Caco-2 (cell line): ENCODE measurements around the gene PAWR. TPM values are rescaled to one million over a fixed set of nuclear protein-coding genes. Genes with fewer than 3 reads are reported as not detected.
"Not testable (repeated sequence)": the region's sequence is repeated elsewhere in the genome, so short reads cannot be mapped to it uniquely, and the experiment has no call there.

Experiments
- BruUV-seq: library from RNA; stranded (reverse); fragments of 400-500 nt; replicated peaks from 2 replicates; lab custom pipeline; 2021; lab: Mats Ljungman, UMichigan
- CTCF ChIA-PET: fragments of 300-600 bp; sonication (Branson Sonifier 250); formaldehyde crosslinking; loops from one replicate; lab custom pipeline; 2022; ENCODE audit warnings: antibody characterized with exemption; lab: Charles Lee
- POLR2A ChIA-PET: fragments of 300-600 bp; sonication (Branson Sonifier 250); formaldehyde crosslinking; loops from one replicate; lab custom pipeline; 2022; ENCODE audit warnings: antibody characterized with exemption; lab: Charles Lee
- DNase-seq, 2 experiments: peaks; one replicate each; pipeline versions ENCODE4 v3.0.0 to v3.0.0-alpha.2; 2020 to 2022
- H3K27me3 ChIP-seq: replicated peaks from 2 replicates; pipeline ENCODE4 v1.6.0; 2011; ENCODE audit warnings: low read length; ENCODE audit not compliant: control insufficient read depth, insufficient read depth
- H3K36me3 ChIP-seq: 2 replicates; pipeline ENCODE4 v1.5.1; 2011; ENCODE audit warnings: low read length; ENCODE audit not compliant: control insufficient read depth, insufficient read depth
- H3K4me1 ChIP-seq: fragments of 250-450 bp; sonication (Bioruptor Pico); 2 replicates; pipeline ENCODE4 v1.5.1; 2020; ENCODE audit warnings: mild to moderate bottlenecking
- H3K4me3 ChIP-seq: 2 replicates; pipeline ENCODE4 v1.5.1; 2011; ENCODE audit warnings: low read depth, mild to moderate bottlenecking, control low read depth, low read length
- H3K9me3 ChIP-seq: fragments of 250-450 bp; sonication (Bioruptor Pico); 2 replicates; pipeline ENCODE4 v1.5.1; 2020; ENCODE audit warnings: mild to moderate bottlenecking, moderate library complexity
- H3K27ac Mint-ChIP-seq: one replicate; pipeline ENCODE4 v1.8.0; 2022; ENCODE audit warnings: mixed read lengths; ENCODE audit not compliant: unreplicated experiment
- H3K27me3 Mint-ChIP-seq: one replicate; pipeline ENCODE4 v1.8.0; 2022; ENCODE audit warnings: mixed read lengths; ENCODE audit not compliant: insufficient read depth, unreplicated experiment
- H3K36me3 Mint-ChIP-seq: one replicate; pipeline ENCODE4 v1.8.0; 2022; ENCODE audit warnings: mild to moderate bottlenecking, mixed read lengths; ENCODE audit not compliant: insufficient read depth, unreplicated experiment
- H3K4me1 Mint-ChIP-seq: one replicate; pipeline ENCODE4 v1.8.0; 2022; ENCODE audit warnings: low read depth, mixed read lengths; ENCODE audit not compliant: unreplicated experiment
- H3K4me3 Mint-ChIP-seq: one replicate; pipeline ENCODE4 v1.8.0; 2022; ENCODE audit warnings: mild to moderate bottlenecking, moderate library complexity, mixed read lengths; ENCODE audit not compliant: unreplicated experiment
- H3K9me3 Mint-ChIP-seq: one replicate; pipeline ENCODE4 v1.8.0; 2022; ENCODE audit warnings: mixed read lengths; ENCODE audit not compliant: unreplicated experiment
- CTCF ChIP-seq, 2 experiments: fragments of 200-600 bp in 1 of 2; IDR thresholded peaks; 1 replicate in 1 of 2; 2 replicates in 1 of 2; pipeline versions ENCODE4 v1.5.1 to v1.8.0; 2011 to 2022; ENCODE audit warnings: antibody characterized with exemption in 1 of 2, control low read depth in 1 of 2, inconsistent platforms in 1 of 2, low read depth in 1 of 2, low read length in 1 of 2, mild to moderate bottlenecking in 1 of 2, moderate library complexity in 1 of 2; ENCODE audit not compliant: insufficient read depth in 1 of 2, severe bottlenecking in 1 of 2, unreplicated experiment in 1 of 2
- intact Hi-C: fragments of 100-400 bp; cut with micrococcal nuclease; formaldehyde crosslinking; loops from one replicate; pipeline ENCODE4 v1.10.0; 2022; ENCODE audit not compliant: unreplicated experiment
- total RNA-seq: library from RNA; stranded (reverse); gene quantifications from 2 replicates; pipeline ENCODE4 v1.2.3, GENCODE V29; 2022

PAWR gene
- total RNA-seq, 1 experiment from 2014 or later = 157 TPM

- POLR2A ChIA-PET = no interaction called here
- no peaks in the 10 kb centered on the region for H3K9me3 Mint-ChIP-seq
- Histone ChIP-seq H3K4me3 (no peak overlapping the region), H3K36me3 (no peaks in the 10 kb centered on the region), H3K9me3 (no peaks in the 10 kb centered on the region), H3K4me1 (peaks cover 25% of the 10 kb centered on the region), H3K27me3 (no peaks in the 10 kb centered on the region)
- peaks cover 30% of the 10 kb centered on the region for H3K4me1 Mint-ChIP-seq
- H3K4me3 Mint-ChIP-seq = peak overlapping the region; percentile 89
- no peak overlapping the region for H3K27ac Mint-ChIP-seq
- H3K27me3 Mint-ChIP-seq = no peaks in the 10 kb centered on the region
- CTCF ChIA-PET = no interaction called here
- no TSS peak for BruUV-seq
- peaks cover 51% of the 10 kb centered on the region for H3K36me3 Mint-ChIP-seq
- no peak for DNase-seq
- intact Hi-C loops = no loop called here
- no peak for TF ChIP-seq CTCF (IDR thresholded peaks at IDR 0.05; ENCODE audit: insufficient read depth in 1 of 2, low read depth in 1 of 2, low read length in 1 of 2, severe bottlenecking in 1 of 2, unreplicated experiment in 1 of 2)
Observed at GRCh38 chr12:79685068-79685467, 5.7 kb downstream of the PAWR start.

- H3K4me1 ChIP-seq = peaks cover 25% of the 10 kb centered on the region
- BruUV-seq, H3K27ac Mint-ChIP-seq, POLR2A ChIA-PET, H3K36me3 ChIP-seq, H3K27me3 Mint-ChIP-seq, DNase-seq, H3K9me3 Mint-ChIP-seq, H3K4me3 Mint-ChIP-seq, H3K4me3 ChIP-seq, intact Hi-C loops, H3K27me3 ChIP-seq, CTCF ChIA-PET, H3K9me3 ChIP-seq: not testable (repeated sequence)
- Mint-ChIP-seq H3K36me3 (peaks cover 52% of the 10 kb centered on the region), H3K4me1 (peaks cover 37% of the 10 kb centered on the region)
Observed at GRCh38 chr12:79684338-79684737, 6.4 kb downstream of the PAWR start.

GRCh38 chr12:79682593-79682992, 8.2 kb downstream of the PAWR start:
- Mint-ChIP-seq H3K4me3 (no peak overlapping the region), H3K27me3 (no peaks in the 10 kb centered on the region), H3K9me3 (no peaks in the 10 kb centered on the region), H3K4me1 (peaks cover 44% of the 10 kb centered on the region), H3K27ac (no peak overlapping the region), H3K36me3 (peaks cover 45% of the 10 kb centered on the region)
- Histone ChIP-seq H3K9me3 (no peaks in the 10 kb centered on the region), H3K36me3 (no peaks in the 10 kb centered on the region), H3K4me3 (no peak overlapping the region), H3K27me3 (no peaks in the 10 kb centered on the region), H3K4me1 (peaks cover 30% of the 10 kb centered on the region)
- TF ChIP-seq CTCF (IDR thresholded peaks at IDR 0.05; ENCODE audit: insufficient read depth in 1 of 2, low read depth in 1 of 2, low read length in 1 of 2, severe bottlenecking in 1 of 2, unreplicated experiment in 1 of 2) = no peak
- no peak for DNase-seq
- CTCF ChIA-PET = no interaction called here
- intact Hi-C loops = no loop called here
- BruUV-seq = no TSS peak
- POLR2A ChIA-PET = no interaction called here
